RWPE2 (cell line): ENCODE results near the gene HHATL.

Experiments used
- ATAC-seq: fragments of 200-7000 bp; cut with Tn5 transposase; 3 replicates; pipeline ENCODE4 v1.9.1; 2021; ENCODE audit warnings: low read depth
- DNase-seq: peaks from one replicate; pipeline ENCODE4 v3.0.0-alpha.2; 2020; ENCODE audit warnings: low spot score
- H3K27ac ChIP-seq: fragments of 450-650 bp; 2 replicates; pipeline ENCODE4 v1.5.1; 2017; ENCODE audit warnings: mild to moderate bottlenecking; ENCODE audit not compliant: poor library complexity, severe bottlenecking
- H3K27me3 ChIP-seq: fragments of 250-450 bp; sonication (Bioruptor Pico); 2 replicates; pipeline ENCODE4 v1.5.1; 2021; ENCODE audit warnings: mild to moderate bottlenecking, moderate library complexity; ENCODE audit not compliant: insufficient read depth, poor library complexity, severe bottlenecking
- H3K36me3 ChIP-seq: fragments of 250-450 bp; sonication (Bioruptor Pico); 2 replicates; pipeline ENCODE4 v1.5.1; 2020; ENCODE audit warnings: low read depth, mild to moderate bottlenecking, moderate library complexity
- H3K4me1 ChIP-seq: fragments of 250-450 bp; sonication (Bioruptor Pico); 2 replicates; pipeline ENCODE4 v1.5.1; 2021; ENCODE audit warnings: mild to moderate bottlenecking, moderate library complexity; ENCODE audit not compliant: insufficient read depth, poor library complexity, severe bottlenecking
- H3K4me3 ChIP-seq: fragments of 250-450 bp; sonication (Bioruptor Pico); 2 replicates; pipeline ENCODE4 v1.5.1; 2021; ENCODE audit warnings: mild to moderate bottlenecking, moderate library complexity; ENCODE audit not compliant: severe bottlenecking
- H3K9me3 ChIP-seq: fragments of 250-450 bp; sonication (Bioruptor Pico); 2 replicates; pipeline ENCODE4 v1.5.1; 2021; ENCODE audit warnings: mild to moderate bottlenecking, moderate library complexity; ENCODE audit not compliant: severe bottlenecking
- TF ChIP-seq, protein P1 (sequence below): fragments of 450-650 bp; IDR thresholded peaks from one replicate; pipeline ENCODE4 v1.5.1; 2017; ENCODE audit warnings: mild to moderate bottlenecking, moderate library complexity; ENCODE audit not compliant: poor library complexity, severe bottlenecking

HHATL gene

GRCh38 chr3:42660898-42661297 is 41.7 kb downstream of the HHATL start:
- DNase-seq (no peak), ATAC-seq (no peak)

DNA sequence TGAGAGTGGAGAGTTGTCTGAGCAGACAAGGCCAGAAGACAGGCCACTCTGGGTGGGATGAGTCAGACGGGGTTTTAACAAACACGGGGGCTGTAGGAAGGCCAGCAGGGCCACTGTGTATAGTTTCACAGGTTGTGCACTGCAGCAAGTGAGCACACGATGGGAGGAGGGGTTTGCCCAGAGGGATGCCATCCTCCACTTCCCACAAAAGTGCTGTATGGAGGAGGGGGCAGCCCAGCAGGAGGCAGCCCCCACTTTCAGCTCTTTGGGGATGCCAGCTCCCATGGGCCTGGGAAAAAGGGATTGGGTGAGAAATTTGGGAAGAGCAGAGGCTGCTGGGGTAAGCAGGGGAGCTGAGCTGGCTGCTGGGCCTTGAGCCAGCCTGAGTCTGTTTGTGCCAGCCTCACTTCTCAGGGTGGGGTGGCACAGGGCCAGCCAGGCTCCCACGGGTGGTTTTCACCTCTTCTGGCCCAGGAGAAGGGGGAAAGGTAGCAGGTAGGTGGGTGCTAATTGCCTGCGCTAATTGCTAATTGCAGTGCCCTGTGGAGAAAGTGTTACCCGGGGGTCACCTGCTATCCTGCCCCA is 42.4 kb downstream of the HHATL start:
- H3K27me3 ChIP-seq, result no peaks in the 10 kb centered on the region
- ATAC-seq (no peak), DNase-seq (no peak)
- TF ChIP-seq, protein P1, sequence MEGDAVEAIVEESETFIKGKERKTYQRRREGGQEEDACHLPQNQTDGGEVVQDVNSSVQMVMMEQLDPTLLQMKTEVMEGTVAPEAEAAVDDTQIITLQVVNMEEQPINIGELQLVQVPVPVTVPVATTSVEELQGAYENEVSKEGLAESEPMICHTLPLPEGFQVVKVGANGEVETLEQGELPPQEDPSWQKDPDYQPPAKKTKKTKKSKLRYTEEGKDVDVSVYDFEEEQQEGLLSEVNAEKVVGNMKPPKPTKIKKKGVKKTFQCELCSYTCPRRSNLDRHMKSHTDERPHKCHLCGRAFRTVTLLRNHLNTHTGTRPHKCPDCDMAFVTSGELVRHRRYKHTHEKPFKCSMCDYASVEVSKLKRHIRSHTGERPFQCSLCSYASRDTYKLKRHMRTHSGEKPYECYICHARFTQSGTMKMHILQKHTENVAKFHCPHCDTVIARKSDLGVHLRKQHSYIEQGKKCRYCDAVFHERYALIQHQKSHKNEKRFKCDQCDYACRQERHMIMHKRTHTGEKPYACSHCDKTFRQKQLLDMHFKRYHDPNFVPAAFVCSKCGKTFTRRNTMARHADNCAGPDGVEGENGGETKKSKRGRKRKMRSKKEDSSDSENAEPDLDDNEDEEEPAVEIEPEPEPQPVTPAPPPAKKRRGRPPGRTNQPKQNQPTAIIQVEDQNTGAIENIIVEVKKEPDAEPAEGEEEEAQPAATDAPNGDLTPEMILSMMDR, result no peak
- H3K27ac ChIP-seq, result no peak overlapping the region
- H3K9me3 ChIP-seq, result no peaks in the 10 kb centered on the region
- H3K4me3 ChIP-seq, result no peak overlapping the region
- H3K36me3 ChIP-seq, result no peaks in the 10 kb centered on the region; the same call in 1 of the 2 replicates
- H3K4me1 ChIP-seq, result no peaks in the 10 kb centered on the region

More at GRCh38 chr3:42660898-42661297, 41.7 kb downstream of the HHATL start:
- H3K4me3 ChIP-seq, result no peak overlapping the region
- no peak overlapping the region for H3K27ac ChIP-seq
- TF ChIP-seq, protein P1, result peak; percentile 18
- H3K36me3 ChIP-seq, result no peaks in the 10 kb centered on the region; the same call in 1 of the 2 replicates
- H3K9me3 ChIP-seq, result no peaks in the 10 kb centered on the region
- no peaks in the 10 kb centered on the region for H3K4me1 ChIP-seq
- no peaks in the 10 kb centered on the region for H3K27me3 ChIP-seq

GRCh38 chr3:42659451-42660130 is 43.0 kb downstream of the HHATL start:
- no peaks in the 10 kb centered on the region; the same call in 1 of the 2 replicates for H3K36me3 ChIP-seq
- TF ChIP-seq, protein P1, result no peak
- DNase-seq (no peak), ATAC-seq (no peak)
- no peak overlapping the region for H3K27ac ChIP-seq
- H3K4me1 ChIP-seq, result no peaks in the 10 kb centered on the region
- H3K27me3 ChIP-seq, result no peaks in the 10 kb centered on the region
- H3K9me3 ChIP-seq, result no peaks in the 10 kb centered on the region
- H3K4me3 ChIP-seq, result no peak overlapping the region

GRCh38 chr3:42658771-42659390 is 43.7 kb downstream of the HHATL start:
- Histone ChIP-seq H3K9me3 (no peaks in the 10 kb centered on the region), H3K36me3 (no peaks in the 10 kb centered on the region; the same call in 1 of the 2 replicates), H3K27me3 (no peaks in the 10 kb centered on the region), H3K4me3 (no peak overlapping the region), H3K27ac (no peak overlapping the region), H3K4me1 (no peaks in the 10 kb centered on the region)
- no peak for ATAC-seq
- no peak for DNase-seq
- TF ChIP-seq, protein P1, result no peak
